Measurements from ENCODE around the gene MPHOSPH6.

Gene MPHOSPH6

DNA sequence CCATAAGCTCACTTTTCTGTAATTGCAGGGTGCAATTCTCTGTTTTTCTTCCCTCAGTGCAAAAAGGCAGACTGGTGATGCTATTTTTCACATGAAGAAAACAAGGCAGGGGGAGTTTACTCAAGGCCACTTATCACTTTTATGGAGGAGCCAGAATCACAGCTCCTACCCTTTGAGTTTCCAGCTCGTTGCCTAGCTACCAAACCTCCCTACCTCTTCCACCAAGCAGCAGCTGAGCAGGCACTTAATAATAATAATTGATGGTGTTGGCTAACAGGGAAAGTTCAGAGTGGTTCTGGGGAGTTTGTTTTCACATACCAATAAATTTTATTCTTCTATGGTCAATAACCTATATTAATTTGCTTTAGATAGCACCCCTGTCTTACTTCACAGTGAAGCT is 31.9 kb upstream of the MPHOSPH6 start:
- Histone ChIP-seq H3K27me3 (ENCODE audit: control insufficient read depth, low read length) (no peaks in the 10 kb centered on the region), H4K20me1 (ENCODE audit: control insufficient read depth, insufficient read depth, low read depth, low read length) (no peaks in the 10 kb centered on the region), H3K9me3 (ENCODE audit: control insufficient read depth, insufficient read depth, low read length) (no peaks in the 10 kb centered on the region), H3F3A (ENCODE audit: control insufficient read depth, insufficient read depth) (no peaks in the 10 kb centered on the region), H3K27ac (ENCODE audit: low read depth, low read length) (no peak overlapping the region), H3K4me3 (ENCODE audit: low read length) (no peak overlapping the region), H3K36me3 (ENCODE audit: control insufficient read depth, low read length) (no peaks in the 10 kb centered on the region), H3K4me1 (ENCODE audit: control insufficient read depth, low read length) (no peaks in the 10 kb centered on the region), H3K9me2 (replicated peaks; ENCODE audit: control insufficient read depth, low read length) (no peaks in the 10 kb centered on the region), H3K79me2 (ENCODE audit: control insufficient read depth, low read length) (no peaks in the 10 kb centered on the region), H3K4me2 (ENCODE audit: low read length) (no peak overlapping the region)
- TF ChIP-seq, protein P1, sequence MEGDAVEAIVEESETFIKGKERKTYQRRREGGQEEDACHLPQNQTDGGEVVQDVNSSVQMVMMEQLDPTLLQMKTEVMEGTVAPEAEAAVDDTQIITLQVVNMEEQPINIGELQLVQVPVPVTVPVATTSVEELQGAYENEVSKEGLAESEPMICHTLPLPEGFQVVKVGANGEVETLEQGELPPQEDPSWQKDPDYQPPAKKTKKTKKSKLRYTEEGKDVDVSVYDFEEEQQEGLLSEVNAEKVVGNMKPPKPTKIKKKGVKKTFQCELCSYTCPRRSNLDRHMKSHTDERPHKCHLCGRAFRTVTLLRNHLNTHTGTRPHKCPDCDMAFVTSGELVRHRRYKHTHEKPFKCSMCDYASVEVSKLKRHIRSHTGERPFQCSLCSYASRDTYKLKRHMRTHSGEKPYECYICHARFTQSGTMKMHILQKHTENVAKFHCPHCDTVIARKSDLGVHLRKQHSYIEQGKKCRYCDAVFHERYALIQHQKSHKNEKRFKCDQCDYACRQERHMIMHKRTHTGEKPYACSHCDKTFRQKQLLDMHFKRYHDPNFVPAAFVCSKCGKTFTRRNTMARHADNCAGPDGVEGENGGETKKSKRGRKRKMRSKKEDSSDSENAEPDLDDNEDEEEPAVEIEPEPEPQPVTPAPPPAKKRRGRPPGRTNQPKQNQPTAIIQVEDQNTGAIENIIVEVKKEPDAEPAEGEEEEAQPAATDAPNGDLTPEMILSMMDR (IDR thresholded peaks at IDR 0.05; ENCODE audit: low read depth, low read length, poor library complexity, severe bottlenecking): no peak
- no peak for TF ChIP-seq EZH2phosphoT487 (IDR thresholded peaks at IDR 0.05; ENCODE audit: borderline replicate concordance, low read length)

DNA sequence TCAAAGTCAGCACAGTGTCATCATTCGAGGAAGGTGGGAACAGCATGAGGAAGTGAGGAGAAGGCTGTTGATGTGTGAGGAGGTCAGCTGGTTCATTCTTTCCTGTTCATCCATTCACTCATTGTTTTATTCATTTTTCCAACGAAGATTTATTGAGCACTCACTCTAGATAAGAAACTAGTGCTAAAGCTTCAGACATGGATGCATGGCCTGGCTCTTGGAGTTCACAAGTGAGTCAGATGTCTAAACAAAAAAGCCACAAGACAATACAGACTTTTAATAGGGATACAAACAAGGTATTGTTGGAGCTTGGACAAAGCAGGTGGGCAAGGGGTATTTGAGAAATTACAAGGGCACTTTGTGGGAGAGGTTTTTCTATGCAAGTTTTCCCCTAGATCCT is 31.3 kb upstream of the MPHOSPH6 start:
- Histone ChIP-seq H3K79me2 (ENCODE audit: control insufficient read depth, low read length) (no peaks in the 10 kb centered on the region), H3K4me3 (ENCODE audit: low read length) (no peak overlapping the region), H3K4me1 (ENCODE audit: control insufficient read depth, low read length) (no peaks in the 10 kb centered on the region), H3K9me3 (ENCODE audit: control insufficient read depth, insufficient read depth, low read length) (no peaks in the 10 kb centered on the region), H3K36me3 (ENCODE audit: control insufficient read depth, low read length) (no peaks in the 10 kb centered on the region), H3K27ac (ENCODE audit: low read depth, low read length) (no peak overlapping the region), H3F3A (ENCODE audit: control insufficient read depth, insufficient read depth) (no peaks in the 10 kb centered on the region), H3K4me2 (ENCODE audit: low read length) (no peak overlapping the region), H4K20me1 (ENCODE audit: control insufficient read depth, insufficient read depth, low read depth, low read length) (no peaks in the 10 kb centered on the region), H3K27me3 (ENCODE audit: control insufficient read depth, low read length) (0 out of 2 replicates have a peak, but pooled peaks cover 2% of the 10 kb centered on the region), H3K9me2 (replicated peaks; ENCODE audit: control insufficient read depth, low read length) (no peaks in the 10 kb centered on the region)
- no peak for TF ChIP-seq EZH2phosphoT487 (IDR thresholded peaks at IDR 0.05; ENCODE audit: borderline replicate concordance, low read length)
- TF ChIP-seq, protein P1 (IDR thresholded peaks at IDR 0.05; ENCODE audit: low read depth, low read length, poor library complexity, severe bottlenecking): no peak

DNA sequence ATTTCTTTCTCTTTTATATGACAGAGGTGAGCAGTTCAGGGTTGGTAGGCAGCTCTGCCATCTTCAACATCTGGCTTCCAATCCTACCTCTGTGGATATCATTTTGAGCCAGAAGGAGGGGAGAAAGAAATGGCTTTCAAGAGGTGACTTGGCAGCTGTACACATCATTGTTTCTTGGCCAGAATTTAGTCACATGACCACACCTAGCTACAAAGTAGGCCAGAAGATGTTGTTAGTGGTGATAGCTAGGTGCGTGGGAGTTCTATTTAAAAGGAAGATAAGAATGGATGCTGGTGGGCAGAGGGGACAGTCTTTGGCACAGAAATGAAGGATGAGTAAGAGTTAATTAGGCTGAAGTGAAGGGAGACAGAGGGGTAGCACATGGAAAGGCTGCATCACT is 29.2 kb upstream of the MPHOSPH6 start:
- Histone ChIP-seq H4K20me1 (ENCODE audit: control insufficient read depth, insufficient read depth, low read depth, low read length) (no peaks in the 10 kb centered on the region), H3K4me1 (ENCODE audit: control insufficient read depth, low read length) (no peaks in the 10 kb centered on the region)
- TF ChIP-seq EZH2phosphoT487 (IDR thresholded peaks at IDR 0.05; ENCODE audit: borderline replicate concordance, low read length): no peak
- TF ChIP-seq, protein P1 (IDR thresholded peaks at IDR 0.05; ENCODE audit: low read depth, low read length, poor library complexity, severe bottlenecking): no peak

More for the DNA sequence above, 29.2 kb upstream of the MPHOSPH6 start:
- no peak overlapping the region for H3K4me3 ChIP-seq (ENCODE audit: low read length)
- no peak overlapping the region for H3K27ac ChIP-seq (ENCODE audit: low read depth, low read length)
- H3K79me2 ChIP-seq (ENCODE audit: control insufficient read depth, low read length): no peaks in the 10 kb centered on the region
- H3K27me3 ChIP-seq (ENCODE audit: control insufficient read depth, low read length): 0 out of 2 replicates have a peak, but pooled peaks cover 4% of the 10 kb centered on the region
- no peaks in the 10 kb centered on the region for H3K9me3 ChIP-seq (ENCODE audit: control insufficient read depth, insufficient read depth, low read length)
- H3K9me2 ChIP-seq (replicated peaks; ENCODE audit: control insufficient read depth, low read length): no peaks in the 10 kb centered on the region
- no peaks in the 10 kb centered on the region for H3F3A ChIP-seq (ENCODE audit: control insufficient read depth, insufficient read depth)
- no peaks in the 10 kb centered on the region for H3K36me3 ChIP-seq (ENCODE audit: control insufficient read depth, low read length)
- H3K4me2 ChIP-seq (ENCODE audit: low read length): no peak overlapping the region
